ENCODE measurements around the gene NUP93. TPM values are rescaled to one million over a fixed set of nuclear protein-coding genes. Genes with fewer than 3 reads are reported as not detected.

NUP93 gene
- polyA plus RNA-seq, 1 experiment = 61.2 TPM

GRCh38 chr16:56876048-56876447 lies 146.1 kb downstream of the NUP93 start:
- Histone ChIP-seq H3K27me3 (ENCODE audit: control insufficient read depth, insufficient read depth, low read length) (no peaks in the 10 kb centered on the region), H3K36me3 (ENCODE audit: control insufficient read depth, insufficient read depth, low read length) (no peaks in the 10 kb centered on the region), H3K4me3 (ENCODE audit: low read depth, low read length) (no peak overlapping the region)
- ChIA-PET POLR2A (no interaction called here), CTCF (interaction anchor here (1.2 kb wide), 1 partner anchor 68 kb away, joined by 3 read pairs; no protein-coding TSS in a partner anchor)
- TF ChIP-seq, protein P1, sequence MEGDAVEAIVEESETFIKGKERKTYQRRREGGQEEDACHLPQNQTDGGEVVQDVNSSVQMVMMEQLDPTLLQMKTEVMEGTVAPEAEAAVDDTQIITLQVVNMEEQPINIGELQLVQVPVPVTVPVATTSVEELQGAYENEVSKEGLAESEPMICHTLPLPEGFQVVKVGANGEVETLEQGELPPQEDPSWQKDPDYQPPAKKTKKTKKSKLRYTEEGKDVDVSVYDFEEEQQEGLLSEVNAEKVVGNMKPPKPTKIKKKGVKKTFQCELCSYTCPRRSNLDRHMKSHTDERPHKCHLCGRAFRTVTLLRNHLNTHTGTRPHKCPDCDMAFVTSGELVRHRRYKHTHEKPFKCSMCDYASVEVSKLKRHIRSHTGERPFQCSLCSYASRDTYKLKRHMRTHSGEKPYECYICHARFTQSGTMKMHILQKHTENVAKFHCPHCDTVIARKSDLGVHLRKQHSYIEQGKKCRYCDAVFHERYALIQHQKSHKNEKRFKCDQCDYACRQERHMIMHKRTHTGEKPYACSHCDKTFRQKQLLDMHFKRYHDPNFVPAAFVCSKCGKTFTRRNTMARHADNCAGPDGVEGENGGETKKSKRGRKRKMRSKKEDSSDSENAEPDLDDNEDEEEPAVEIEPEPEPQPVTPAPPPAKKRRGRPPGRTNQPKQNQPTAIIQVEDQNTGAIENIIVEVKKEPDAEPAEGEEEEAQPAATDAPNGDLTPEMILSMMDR (IDR thresholded peaks at IDR 0.05; ENCODE audit: insufficient read depth, low read depth, low read length) = no peak
- DNase-seq (ENCODE audit: low read depth) = no peak

DNA sequence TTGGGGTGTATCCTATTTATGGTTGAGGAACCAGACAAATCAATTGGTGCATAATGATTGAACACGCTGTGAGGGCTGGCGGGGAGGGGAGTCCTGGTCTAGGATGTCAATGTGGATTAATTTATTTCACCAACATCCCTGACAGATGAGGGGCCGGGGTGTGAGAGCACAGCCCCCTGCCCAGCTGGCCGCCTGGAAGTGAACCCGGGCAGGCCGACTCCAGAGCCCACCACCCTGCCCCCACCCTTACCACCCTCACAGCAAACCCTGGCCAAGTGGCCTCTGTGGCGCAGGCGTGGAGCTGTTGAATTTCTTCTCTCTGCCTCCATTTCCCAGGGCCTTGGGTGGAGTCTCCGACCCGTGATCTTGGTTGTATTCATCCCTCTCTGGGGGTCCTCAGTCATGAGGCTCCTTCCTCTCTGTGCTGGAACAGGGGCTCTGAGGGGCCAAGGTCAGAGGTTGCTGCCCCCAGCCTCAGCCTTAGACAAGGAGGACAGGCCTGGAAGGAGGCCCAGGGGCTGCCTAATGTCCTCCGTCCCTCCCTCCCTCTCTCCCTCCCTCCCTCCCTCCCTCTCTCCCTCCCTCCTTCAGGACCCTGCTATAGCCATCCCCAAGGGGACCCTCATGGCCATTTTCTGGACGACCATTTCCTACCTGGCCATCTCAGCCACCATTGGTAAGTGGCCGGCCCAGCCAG lies 147.7 kb downstream of the NUP93 start:
- CTCF ChIA-PET = no interaction called here
- TF ChIP-seq, protein P1 (IDR thresholded peaks at IDR 0.05; ENCODE audit: insufficient read depth, low read depth, low read length) = no peak
- no peaks in the 10 kb centered on the region for H3K36me3 ChIP-seq (ENCODE audit: control insufficient read depth, insufficient read depth, low read length)
- no peak overlapping the region for H3K4me3 ChIP-seq (ENCODE audit: low read depth, low read length)
- POLR2A ChIA-PET = no interaction called here
- no peaks in the 10 kb centered on the region for H3K27me3 ChIP-seq (ENCODE audit: control insufficient read depth, insufficient read depth, low read length)
- no peak for DNase-seq (ENCODE audit: low read depth)

DNA sequence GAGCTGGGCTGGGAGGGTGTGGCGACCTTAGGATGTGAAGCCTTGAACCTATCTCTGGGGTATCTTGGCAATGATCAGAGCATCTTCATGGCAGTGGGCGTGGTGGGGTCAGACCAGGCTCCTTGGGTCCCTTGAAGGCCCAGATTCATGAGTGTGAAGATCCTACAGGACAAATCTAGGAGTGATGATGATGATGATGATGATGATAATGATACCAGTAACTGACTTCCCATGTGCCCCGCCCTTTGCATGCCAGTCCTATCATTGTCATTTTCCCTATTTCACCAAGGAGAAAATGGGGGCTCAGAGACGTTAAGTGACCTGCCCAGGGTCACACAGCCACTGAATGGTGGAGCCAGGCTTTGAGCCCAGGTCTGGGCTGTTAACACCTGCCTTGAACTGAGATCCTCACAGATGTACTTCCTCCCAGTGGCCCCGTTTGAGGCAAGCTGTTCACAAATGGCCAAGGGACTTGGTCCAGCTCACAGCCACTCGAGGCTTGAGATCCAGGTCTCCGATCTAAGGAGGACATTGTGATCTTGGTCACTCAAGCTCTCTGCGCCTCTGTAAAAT lies 148.4 kb downstream of the NUP93 start:
- Histone ChIP-seq H3K36me3 (ENCODE audit: control insufficient read depth, insufficient read depth, low read length) (no peaks in the 10 kb centered on the region), H3K27me3 (ENCODE audit: control insufficient read depth, insufficient read depth, low read length) (no peaks in the 10 kb centered on the region), H3K4me3 (ENCODE audit: low read depth, low read length) (no peak overlapping the region)
- DNase-seq (ENCODE audit: low read depth) = no peak
- TF ChIP-seq, protein P1 (IDR thresholded peaks at IDR 0.05; ENCODE audit: insufficient read depth, low read depth, low read length) = no peak
- POLR2A ChIA-PET = no interaction called here
- CTCF ChIA-PET = interaction anchor here (1.1 kb wide), 1 partner anchor 12 kb away, joined by 5 read pairs; no protein-coding TSS in a partner anchor

GRCh38 chr16:56879276-56879675 lies 149.3 kb downstream of the NUP93 start:
- H3K4me3 ChIP-seq (ENCODE audit: low read depth, low read length) = no peak overlapping the region

DNA sequence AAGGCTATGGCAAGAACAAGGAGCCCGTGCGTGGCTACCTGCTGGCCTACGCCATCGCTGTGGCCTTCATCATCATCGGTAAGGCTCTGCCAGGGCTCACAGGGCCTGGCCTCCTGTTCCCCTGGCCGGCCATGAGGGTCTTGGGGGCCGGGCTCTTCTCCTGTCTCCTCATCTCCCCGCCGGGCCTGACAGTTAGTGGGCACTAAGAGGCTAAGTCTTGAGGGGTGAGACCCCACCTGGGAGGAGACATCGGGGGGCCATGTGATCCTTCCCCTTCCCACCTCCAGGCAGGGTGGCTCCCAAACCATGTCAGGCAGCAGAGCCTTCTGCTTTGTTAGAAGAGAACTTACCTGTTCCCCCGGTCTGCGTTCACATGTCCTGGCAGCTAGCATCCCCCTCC lies 150.2 kb downstream of the NUP93 start:
- POLR2A ChIA-PET = no interaction called here
- H3K36me3 ChIP-seq (ENCODE audit: control insufficient read depth, insufficient read depth, low read length) = no peaks in the 10 kb centered on the region
- H3K4me3 ChIP-seq (ENCODE audit: low read depth, low read length) = no peak overlapping the region
- DNase-seq (ENCODE audit: low read depth) = no peak
- H3K27me3 ChIP-seq (ENCODE audit: control insufficient read depth, insufficient read depth, low read length) = no peaks in the 10 kb centered on the region
- CTCF ChIA-PET = interaction anchor here (1.2 kb wide), 1 partner anchor 166 kb away, joined by 4 read pairs; no protein-coding TSS in a partner anchor
- TF ChIP-seq, protein P1 (IDR thresholded peaks at IDR 0.05; ENCODE audit: insufficient read depth, low read depth, low read length) = no peak

More at GRCh38 chr16:56879276-56879675, 149.3 kb downstream of the NUP93 start:
- ChIA-PET POLR2A (no interaction called here), CTCF (no interaction called here)
- DNase-seq (ENCODE audit: low read depth) = no peak
- Histone ChIP-seq H3K36me3 (ENCODE audit: control insufficient read depth, insufficient read depth, low read length) (no peaks in the 10 kb centered on the region), H3K27me3 (ENCODE audit: control insufficient read depth, insufficient read depth, low read length) (no peaks in the 10 kb centered on the region)
- TF ChIP-seq, protein P1 (IDR thresholded peaks at IDR 0.05; ENCODE audit: insufficient read depth, low read depth, low read length) = no peak

Measured in BJ (cell line).